ENCODE results near the gene TRIP10.

DNA sequence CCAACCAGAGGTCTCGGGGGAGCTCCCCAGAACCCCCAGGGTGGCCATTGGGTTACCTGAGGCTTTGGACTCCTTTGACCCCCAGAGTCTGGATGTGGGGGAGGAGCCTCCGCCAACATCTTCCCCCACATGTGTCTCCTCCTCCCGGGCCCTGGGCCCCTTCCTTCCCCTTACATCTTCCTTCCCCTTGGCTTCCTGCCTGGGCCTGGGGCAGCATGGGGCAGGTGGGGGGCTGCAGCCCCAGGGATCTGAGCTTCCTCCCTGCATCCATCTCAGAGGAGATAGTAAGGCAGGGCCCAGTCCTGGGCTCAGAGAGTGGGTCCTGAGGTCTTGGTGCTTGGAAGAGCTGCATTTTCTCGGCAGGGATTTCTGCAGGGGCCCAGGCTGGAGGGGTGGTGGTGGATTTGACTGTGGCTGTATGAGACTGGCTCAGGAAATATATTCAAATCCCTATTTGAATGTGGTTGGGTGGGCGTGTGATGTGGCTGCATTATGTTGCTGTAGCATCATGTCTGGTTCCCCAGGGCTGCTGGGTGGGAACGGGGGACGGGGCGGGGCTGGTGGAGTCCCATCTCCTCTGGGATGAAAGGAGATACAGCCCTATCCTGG, 33.9 kb downstream of the TRIP10 start:
- TF ChIP-seq, protein P1, sequence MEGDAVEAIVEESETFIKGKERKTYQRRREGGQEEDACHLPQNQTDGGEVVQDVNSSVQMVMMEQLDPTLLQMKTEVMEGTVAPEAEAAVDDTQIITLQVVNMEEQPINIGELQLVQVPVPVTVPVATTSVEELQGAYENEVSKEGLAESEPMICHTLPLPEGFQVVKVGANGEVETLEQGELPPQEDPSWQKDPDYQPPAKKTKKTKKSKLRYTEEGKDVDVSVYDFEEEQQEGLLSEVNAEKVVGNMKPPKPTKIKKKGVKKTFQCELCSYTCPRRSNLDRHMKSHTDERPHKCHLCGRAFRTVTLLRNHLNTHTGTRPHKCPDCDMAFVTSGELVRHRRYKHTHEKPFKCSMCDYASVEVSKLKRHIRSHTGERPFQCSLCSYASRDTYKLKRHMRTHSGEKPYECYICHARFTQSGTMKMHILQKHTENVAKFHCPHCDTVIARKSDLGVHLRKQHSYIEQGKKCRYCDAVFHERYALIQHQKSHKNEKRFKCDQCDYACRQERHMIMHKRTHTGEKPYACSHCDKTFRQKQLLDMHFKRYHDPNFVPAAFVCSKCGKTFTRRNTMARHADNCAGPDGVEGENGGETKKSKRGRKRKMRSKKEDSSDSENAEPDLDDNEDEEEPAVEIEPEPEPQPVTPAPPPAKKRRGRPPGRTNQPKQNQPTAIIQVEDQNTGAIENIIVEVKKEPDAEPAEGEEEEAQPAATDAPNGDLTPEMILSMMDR (conservative IDR thresholded peaks at IDR 0.05; ENCODE audit: low read depth, low read length), result no peak
- TF ChIP-seq MAFK (IDR thresholded peaks at IDR 0.05; ENCODE audit: low read depth, low read length) (no peak), POLR2A (IDR thresholded peaks at IDR 0.05; ENCODE audit: low read depth, low read length) (no peak), SMC3 (IDR thresholded peaks at IDR 0.05; ENCODE audit: low read depth, low read length) (no peak), RFX5 (IDR thresholded peaks at IDR 0.05; ENCODE audit: low read depth, low read length) (no peak), CHD1 (IDR thresholded peaks at IDR 0.05; ENCODE audit: low read depth, low read length) (no peak), RAD21 (IDR thresholded peaks at IDR 0.05; ENCODE audit: low read length) (no peak)
